Lung (tissue), 12 donors: ENCODE results near the gene SERTAD1. TPM values are rescaled to one million over a fixed set of nuclear protein-coding genes. Genes with fewer than 3 reads are reported as not detected.

Experiments used
- ATAC-seq: fragments of 200-7000 bp; cut with Tn5 transposase; one replicate; pipeline ENCODE4 v1.9.1; 2020; ENCODE audit warnings: moderate number of reproducible peaks; ENCODE audit not compliant: insufficient read depth, low FRiP score
- DNase-seq, 3 donors: peaks; one replicate each; pipeline ENCODE4 v3.0.0-alpha.2; 2013 to 2017
- H3K27ac ChIP-seq, 2 donors: one replicate each; pipeline ENCODE4 v1.5.1; 2013; ENCODE audit warnings: mild to moderate bottlenecking in 2 of 2, moderate library complexity in 2 of 2, control low read depth in 1 of 2, inconsistent platforms in 1 of 2, low read depth in 1 of 2, low read length in 1 of 2
- H3K27me3 ChIP-seq, 3 donors: one replicate each; pipeline ENCODE4 v1.5.1; 2013; ENCODE audit warnings: low read length in 2 of 3; ENCODE audit not compliant: control insufficient read depth in 3 of 3, insufficient read depth in 3 of 3
- H3K36me3 ChIP-seq, 4 donors: one replicate each; pipeline ENCODE4 v1.5.1; 2013; ENCODE audit warnings: low read length in 4 of 4, mild to moderate bottlenecking in 1 of 4, moderate library complexity in 1 of 4; ENCODE audit not compliant: control insufficient read depth in 4 of 4, insufficient read depth in 4 of 4
- H3K4me1 ChIP-seq, 5 donors: one replicate each; pipeline ENCODE4 v1.5.1; 2013; ENCODE audit warnings: low read length in 5 of 5, mild to moderate bottlenecking in 2 of 5, moderate library complexity in 1 of 5; ENCODE audit not compliant: control insufficient read depth in 5 of 5, insufficient read depth in 5 of 5
- H3K4me3 ChIP-seq: one replicate; pipeline ENCODE4 v1.5.1; 2013; ENCODE audit warnings: mild to moderate bottlenecking, control low read depth, moderate library complexity
- H3K9ac ChIP-seq, 2 donors: one replicate each; pipeline ENCODE4 v1.5.1; 2013; ENCODE audit warnings: low read length in 2 of 2, control low read depth in 1 of 2; ENCODE audit not compliant: insufficient read depth in 1 of 2
- H3K9me3 ChIP-seq, 4 donors: one replicate each; pipeline ENCODE4 v1.5.1; 2013; ENCODE audit warnings: low read length in 3 of 4, mild to moderate bottlenecking in 1 of 4, moderate library complexity in 1 of 4; ENCODE audit not compliant: control insufficient read depth in 4 of 4, insufficient read depth in 3 of 4
- CTCF ChIP-seq: IDR thresholded peaks from 2 replicates; pipeline ENCODE4 v1.5.1; 2012; ENCODE audit warnings: mild to moderate bottlenecking; ENCODE audit errors: control extremely low read depth, extremely low read depth
- WGBS, 2 donors: extraction: QIAGEN DNeasy Blood & Tissue Kit; methylation state at CpG; one replicate each; pipeline ENCODE4 v1.1.7; 2013; 5-methylcytosine and 5-hydroxymethylcytosine counted together
- polyA plus RNA-seq, 2 donors: library from polyadenylated mRNA; stranded (reverse); fragments of 200-250 nt; gene quantifications; one replicate each; pipeline ENCODE4 v1.2.1, GENCODE V29; 2013
- total RNA-seq, 2 donors: library from RNA; depleted of rRNA in 1 of 2; stranded (reverse); fragments of >200 nt in 1 of 2; gene quantifications; one replicate each; pipeline ENCODE4 v1.2.1, GENCODE V29; 2014 to 2021
- donor health status: control.
- donor health status: control.
- donor health status: Bipolar disorder and iron deficiency.
- donor health status: healthy.
- donor health status: DM: yes; HTN: yes; CAD: no.

The SERTAD1 gene
- total and polyA plus RNA-seq, 4 donors: 10.8 to 37.9 (median 24.2) TPM

- H3K36me3 ChIP-seq: peaks cover 0 to 5% (median 0%) of the 10 kb centered on the region in 4 donors
- H3K4me1 ChIP-seq: peaks cover 0 to 5% (median 4%) of the 10 kb centered on the region in 5 donors
- H3K27ac ChIP-seq: peak overlapping the region; percentile 66 to 89
- H3K9ac ChIP-seq: no peak overlapping the region
- DNase-seq (peak; percentile 87 to 95 (median 92)), ATAC-seq (peak; percentile 90)
- no peaks in the 10 kb centered on the region for H3K9me3 ChIP-seq
- peak overlapping the region; percentile 58 for H3K4me3 ChIP-seq
- WGBS, 2 donors: 0 to 1% methylated on average over 36 to 41 of the region's 41 CpGs
- H3K27me3 ChIP-seq: no peaks in the 10 kb centered on the region
- no peak for TF ChIP-seq CTCF
These were observed 22.4 kb downstream of the SERTAD1 start for GRCh38 chr19:40403262-40403984.

GRCh38 chr19:40400559-40400958, 25.2 kb downstream of the SERTAD1 start:
- TF ChIP-seq CTCF: no peak
- DNase-seq: no peak
- H3K27ac ChIP-seq: no peak overlapping the region
- no peaks in the 10 kb centered on the region for H3K9me3 ChIP-seq
- no peaks in the 10 kb centered on the region for H3K27me3 ChIP-seq
- H3K36me3 ChIP-seq: peaks cover 0 to 10% (median 0%) of the 10 kb centered on the region in 4 donors
- no peak overlapping the region for H3K9ac ChIP-seq
- H3K4me1 ChIP-seq: peaks cover 0 to 4% (median 0%) of the 10 kb centered on the region in 5 donors
- no peak overlapping the region for H3K4me3 ChIP-seq
- 48 to 68% methylated on average over 2 of the region's 3 CpGs for WGBS, 2 donors
- ATAC-seq: no peak

GRCh38 chr19:40398417-40399131, 27.2 kb downstream of the SERTAD1 start:
- no peaks in the 10 kb centered on the region for H3K9me3 ChIP-seq
- no peak for TF ChIP-seq CTCF
- WGBS, 2 donors: 50 to 56% methylated on average over 49 of the region's 49 CpGs
- DNase-seq (peak; percentile 64 to 77 (median 72)), ATAC-seq (peak; percentile 65)
- H3K27ac ChIP-seq: no peak overlapping the region
- H3K4me1 ChIP-seq: peaks cover 0 to 4% (median 0%) of the 10 kb centered on the region in 5 donors
- H3K27me3 ChIP-seq: no peaks in the 10 kb centered on the region
- H3K36me3 ChIP-seq: peaks cover 0 to 10% (median 0%) of the 10 kb centered on the region in 4 donors
- no peak overlapping the region for H3K9ac ChIP-seq
- no peak overlapping the region for H3K4me3 ChIP-seq
